Measurements from ENCODE around the gene LETMD1.

DNA sequence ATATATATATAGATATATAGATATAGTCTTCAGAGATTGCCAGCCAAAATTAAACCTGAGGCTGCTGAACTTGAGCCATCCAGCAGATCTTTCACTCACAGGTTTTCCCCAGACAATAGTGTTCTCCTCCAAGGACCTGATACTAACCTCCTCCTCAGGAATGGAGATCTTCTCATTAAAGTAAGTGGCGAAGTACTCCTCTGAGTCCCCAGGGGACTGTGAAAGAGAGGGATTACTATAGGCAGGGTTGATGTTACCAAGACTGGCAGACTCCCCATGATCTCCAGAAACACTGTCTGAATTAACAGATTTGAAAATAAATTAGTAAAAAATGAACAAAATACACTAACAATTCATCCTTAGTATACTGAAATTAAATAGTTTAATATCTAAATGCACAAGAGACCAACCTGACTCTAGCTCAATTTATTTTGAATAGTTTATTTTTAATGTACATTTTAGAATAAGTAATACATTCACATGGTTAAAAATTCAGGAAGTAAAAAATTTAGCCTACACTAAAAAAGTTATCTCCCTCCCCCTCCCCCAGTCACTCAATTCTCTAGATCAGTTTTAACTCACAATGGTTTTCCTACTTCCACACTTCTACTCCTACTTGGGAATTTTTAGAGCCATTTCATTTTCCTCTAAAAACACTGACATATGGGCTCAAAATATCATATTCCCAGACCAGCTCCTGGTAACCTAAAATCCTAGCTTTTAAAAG, 39.6 kb upstream of the LETMD1 start:
- TF ChIP-seq CTCF (IDR thresholded peaks at IDR 0.05; ENCODE audit: insufficient read depth, low read length) (no peak), REST (IDR thresholded peaks at IDR 0.05; ENCODE audit: insufficient replicate concordance, low read depth) (no peak), POLR2AphosphoS5 (IDR thresholded peaks at IDR 0.05; ENCODE audit: low read depth) (no peak), GABPA (IDR thresholded peaks at IDR 0.05; ENCODE audit: low read depth) (no peak), SPI1 (IDR thresholded peaks at IDR 0.05; ENCODE audit: borderline replicate concordance, low read depth) (no peak)

Data from HL-60 (cell line).